ENCODE measurements around the gene RSRC1. TPM values are rescaled to one million over a fixed set of nuclear protein-coding genes. Genes with fewer than 3 reads are reported as not detected.

RSRC1 gene
- total and polyA plus RNA-seq, 7 donors = 12.9 to 27.2 (median 19.7) TPM

GRCh38 chr3:158098834-158099424, 11.0 kb upstream of the RSRC1 start:
- H3K4me3 ChIP-seq = no peak overlapping the region

GRCh38 chr3:158100681-158101080, 9.2 kb upstream of the RSRC1 start:
- no peak for DNase-seq
- Histone ChIP-seq H3K27me3 (ENCODE audit: insufficient read depth in 3 of 3, low read length in 2 of 3) (peaks cover 6 to 99% (median 50%) of the 10 kb centered on the region in 3 donors), H3K4me1 (peaks cover 18% of the 10 kb centered on the region), H3K27ac (no peak overlapping the region), H3K36me3 (ENCODE audit: insufficient read depth in 1 of 2, low read depth in 1 of 2) (no peaks in the 10 kb centered on the region), H3K9me3 (no peaks in the 10 kb centered on the region), H3K4me3 (no peak overlapping the region)
- no peak for ATAC-seq
- 37 to 62% (median 52%) methylated on average over 2 of the region's 2 CpGs for WGBS, 3 donors
- intact Hi-C loops (cut with DNase I) = loop anchor here in 1 of 2 donors (10.0 kb wide), 1 partner anchor 486 kb away; no protein-coding TSS in a partner anchor
- no peak for TF ChIP-seq CTCF (IDR thresholded peaks at IDR 0.05)

More at GRCh38 chr3:158098834-158099424, 11.0 kb upstream of the RSRC1 start:
- TF ChIP-seq CTCF (IDR thresholded peaks at IDR 0.05) = no peak
- 13 to 22% (median 13%) methylated on average over 5 of the region's 5 CpGs for WGBS, 3 donors
- ATAC-seq = no peak
- no peaks in the 10 kb centered on the region for H3K9me3 ChIP-seq
- peaks cover 7 to 99% (median 53%) of the 10 kb centered on the region in 3 donors for H3K27me3 ChIP-seq (ENCODE audit: insufficient read depth in 3 of 3, low read length in 2 of 3)
- no peaks in the 10 kb centered on the region for H3K36me3 ChIP-seq (ENCODE audit: insufficient read depth in 1 of 2, low read depth in 1 of 2)
- H3K27ac ChIP-seq = no peak overlapping the region
- peaks cover 18% of the 10 kb centered on the region for H3K4me1 ChIP-seq
- intact Hi-C loops (cut with DNase I) = no loop called here
- no peak for DNase-seq

- DNase-seq (no peak), ATAC-seq (no peak)
- H3K36me3 ChIP-seq (ENCODE audit: insufficient read depth in 1 of 2, low read depth in 1 of 2) = no peaks in the 10 kb centered on the region
- H3K27ac ChIP-seq = no peak overlapping the region
- peaks cover 18% of the 10 kb centered on the region for H3K4me1 ChIP-seq
- H3K9me3 ChIP-seq = no peaks in the 10 kb centered on the region
- H3K27me3 ChIP-seq (ENCODE audit: insufficient read depth in 3 of 3, low read length in 2 of 3) = peaks cover 4 to 97% (median 56%) of the 10 kb centered on the region in 3 donors
- intact Hi-C loops (cut with DNase I) = loop anchor here in 1 of 2 donors (10.0 kb wide), 1 partner anchor 487 kb away; no protein-coding TSS in a partner anchor
- H3K4me3 ChIP-seq = no peak overlapping the region
- WGBS, 3 donors = 51 to 63% (median 59%) methylated on average over 14 of the region's 14 CpGs
- no peak for TF ChIP-seq CTCF (IDR thresholded peaks at IDR 0.05)
Measured at GRCh38 chr3:158101335-158102241, 8.3 kb upstream of the RSRC1 start.

- Histone ChIP-seq H3K36me3 (ENCODE audit: insufficient read depth in 1 of 2, low read depth in 1 of 2) (no peaks in the 10 kb centered on the region), H3K27ac (no peak overlapping the region), H3K4me3 (no peak overlapping the region), H3K27me3 (ENCODE audit: insufficient read depth in 3 of 3, low read length in 2 of 3) (peaks cover 4 to 97% (median 61%) of the 10 kb centered on the region in 3 donors), H3K9me3 (no peaks in the 10 kb centered on the region), H3K4me1 (peaks cover 18% of the 10 kb centered on the region)
- WGBS, 3 donors = 34 to 44% (median 43%) methylated on average over 28 of the region's 28 CpGs
- intact Hi-C loops (cut with DNase I) = loop anchor here in 1 of 2 donors (10.0 kb wide), 1 partner anchor 488 kb away; no protein-coding TSS in a partner anchor
- TF ChIP-seq CTCF (IDR thresholded peaks at IDR 0.05) = no peak
- no peak for ATAC-seq
- no peak for DNase-seq
Measured at GRCh38 chr3:158102242-158103080, 7.4 kb upstream of the RSRC1 start.
